Stimulated activated CD4-positive, alpha-beta T cell treated with anti-CD3 and anti-CD28 coated beads, Interleukin-1b, Interleukin-23, amount 100 ng/mL, for 1 hour (primary cell): ENCODE results near the gene IFT80.
A peak's percentile ranks its signal among the peaks of the same experiment; 100 is the strongest.

Experiments
- DNase-seq, 2 donors: peaks; one replicate each; pipeline ENCODE4 v3.0.0-alpha.2; 2020; ENCODE audit warnings: low read depth in 2 of 2

Gene IFT80

GRCh38 chr3:160399125-160400029 is at the start of gene IFT80, which contains the start of gene SMC4:
Gene IFT80 (minus strand): TSS chr3:160399225. CDS start chr3:160384600, 14,625 bp downstream.
Gene SMC4 (plus strand): TSS chr3:160399650. CDS start chr3:160400827, 1,177 bp downstream.
- DNase-seq: peak; percentile 87 to 91

- DNase-seq: no peak
These were observed 48.5 kb upstream of the IFT80 start for GRCh38 chr3:160447544-160447943.

GRCh38 chr3:160446522-160447056 is 47.6 kb upstream of the IFT80 start:
- no peak for DNase-seq

GRCh38 chr3:160445854-160446253 is 46.8 kb upstream of the IFT80 start:
- DNase-seq: no peak

GRCh38 chr3:160444411-160444810 is 45.4 kb upstream of the IFT80 start:
- DNase-seq: no peak

- no peak for DNase-seq
These were observed 41.7 kb upstream of the IFT80 start for GRCh38 chr3:160440687-160441086.

- no peak for DNase-seq
These were observed 38.0 kb upstream of the IFT80 start for GRCh38 chr3:160437083-160437455.

- no peak for DNase-seq
These were observed 36.7 kb upstream of the IFT80 start for GRCh38 chr3:160435747-160436146.

GRCh38 chr3:160435095-160435494 is 36.1 kb upstream of the IFT80 start:
- DNase-seq: no peak

- no peak for DNase-seq
These were observed 35.0 kb upstream of the IFT80 start for GRCh38 chr3:160434071-160434470.

- DNase-seq: no peak
These were observed 28.9 kb upstream of the IFT80 start for GRCh38 chr3:160427832-160428424.

GRCh38 chr3:160417311-160417710 is 18.3 kb upstream of the IFT80 start:
- no peak for DNase-seq

- DNase-seq: peak in 1 of 2 donors; percentile 28
These were observed 14.7 kb upstream of the IFT80 start for GRCh38 chr3:160413613-160414248.

- DNase-seq: no peak
These were observed 13.5 kb upstream of the IFT80 start for GRCh38 chr3:160412477-160412876.

- no peak for DNase-seq
These were observed 11.0 kb upstream of the IFT80 start for GRCh38 chr3:160409812-160410610.

- no peak for DNase-seq
These were observed 4.9 kb upstream of the IFT80 start for GRCh38 chr3:160403796-160404470.

- DNase-seq: no peak
These were observed 4.1 kb upstream of the IFT80 start for GRCh38 chr3:160403028-160403545.

- DNase-seq: no peak
These were observed 3.4 kb upstream of the IFT80 start for GRCh38 chr3:160402221-160403027.

- no peak for DNase-seq
These were observed 2.5 kb upstream of the IFT80 start for GRCh38 chr3:160401291-160402095.
